ENCODE data around the gene APOBEC2.

Gene APOBEC2

GRCh38 chr6:41074692-41075436 is 21.9 kb downstream of the APOBEC2 start:
- TF ChIP-seq CTCF (IDR thresholded peaks at IDR 0.05), result no peak

- TF ChIP-seq CTCF (IDR thresholded peaks at IDR 0.05), result no peak
These were observed 22.9 kb downstream of the APOBEC2 start for GRCh38 chr6:41075651-41076626.

- TF ChIP-seq CTCF (IDR thresholded peaks at IDR 0.05), result no peak
These were observed 24.5 kb downstream of the APOBEC2 start for GRCh38 chr6:41077536-41077935.

- TF ChIP-seq CTCF (IDR thresholded peaks at IDR 0.05), result no peak
These were observed 25.1 kb downstream of the APOBEC2 start for GRCh38 chr6:41078101-41078500.

- no peak for TF ChIP-seq CTCF (IDR thresholded peaks at IDR 0.05)
These were observed 26.1 kb downstream of the APOBEC2 start for GRCh38 chr6:41079080-41079479.

GRCh38 chr6:41080621-41081020 is 27.6 kb downstream of the APOBEC2 start:
- TF ChIP-seq CTCF (IDR thresholded peaks at IDR 0.05), result no peak

- TF ChIP-seq CTCF (IDR thresholded peaks at IDR 0.05), result no peak
These were observed 30.1 kb downstream of the APOBEC2 start for GRCh38 chr6:41083072-41083471.

Measured in LNCAP (cell line).